ENCODE measurements around the gene TMEM121.

The TMEM121 gene

GRCh38 chr14:105529319-105529568, 2.9 kb downstream of the TMEM121 start:
- TF ChIP-seq CTCF (IDR thresholded peaks at IDR 0.05) = no peak
- Mint-ChIP-seq H3K27me3 (ENCODE audit: low read depth, poor library complexity) (peaks cover 37% of the 10 kb centered on the region), H3K27ac (no peak overlapping the region), H3K9me3 (peaks cover 11% of the 10 kb centered on the region), H3K4me1 (peaks cover 7% of the 10 kb centered on the region), H3K4me3 (no peak overlapping the region), H3K36me3 (ENCODE audit: low read depth) (no peaks in the 10 kb centered on the region)
- no peak for DNase-seq

- no peak for TF ChIP-seq CTCF (IDR thresholded peaks at IDR 0.05)
- peaks cover 7% of the 10 kb centered on the region for H3K4me1 Mint-ChIP-seq
- H3K36me3 Mint-ChIP-seq (ENCODE audit: low read depth) = no peaks in the 10 kb centered on the region
- H3K4me3 Mint-ChIP-seq = no peak overlapping the region
- no peak for DNase-seq
- H3K27me3 Mint-ChIP-seq (ENCODE audit: low read depth, poor library complexity) = peaks cover 35% of the 10 kb centered on the region
- no peak overlapping the region for H3K27ac Mint-ChIP-seq
- H3K9me3 Mint-ChIP-seq = peaks cover 7% of the 10 kb centered on the region
Measured at GRCh38 chr14:105529569-105530284, 3.3 kb downstream of the TMEM121 start.

- peaks cover 35% of the 10 kb centered on the region for H3K27me3 Mint-ChIP-seq (ENCODE audit: low read depth, poor library complexity)
Measured at GRCh38 chr14:105530285-105531087, 4.1 kb downstream of the TMEM121 start.

GRCh38 chr14:105531088-105531893, 4.9 kb downstream of the TMEM121 start:
- Mint-ChIP-seq H3K4me1 (peaks cover 7% of the 10 kb centered on the region), H3K27me3 (ENCODE audit: low read depth, poor library complexity) (peaks cover 34% of the 10 kb centered on the region), H3K27ac (no peak overlapping the region), H3K4me3 (no peak overlapping the region), H3K9me3 (peaks cover 7% of the 10 kb centered on the region), H3K36me3 (ENCODE audit: low read depth) (no peaks in the 10 kb centered on the region)
- TF ChIP-seq CTCF (IDR thresholded peaks at IDR 0.05) = no peak
- DNase-seq = no peak

More at GRCh38 chr14:105530285-105531087, 4.1 kb downstream of the TMEM121 start:
- Mint-ChIP-seq H3K9me3 (peaks cover 7% of the 10 kb centered on the region), H3K4me3 (no peak overlapping the region), H3K36me3 (ENCODE audit: low read depth) (no peaks in the 10 kb centered on the region), H3K4me1 (peaks cover 7% of the 10 kb centered on the region), H3K27ac (no peak overlapping the region)
- TF ChIP-seq CTCF (IDR thresholded peaks at IDR 0.05) = no peak
- DNase-seq = no peak

GRCh38 chr14:105531894-105532623, 5.7 kb downstream of the TMEM121 start:
- H3K9me3 Mint-ChIP-seq = peaks cover 7% of the 10 kb centered on the region
- H3K27me3 Mint-ChIP-seq (ENCODE audit: low read depth, poor library complexity) = peaks cover 39% of the 10 kb centered on the region
- no peak for TF ChIP-seq CTCF (IDR thresholded peaks at IDR 0.05)
- no peaks in the 10 kb centered on the region for H3K36me3 Mint-ChIP-seq (ENCODE audit: low read depth)
- H3K27ac Mint-ChIP-seq = no peak overlapping the region
- H3K4me3 Mint-ChIP-seq = no peak overlapping the region
- DNase-seq = no peak
- peaks cover 6% of the 10 kb centered on the region for H3K4me1 Mint-ChIP-seq

Measured in nephron progenitor cell (in vitro differentiated cells).